ENCODE measurements around the gene ZNRF3. TPM values are rescaled to one million over a fixed set of nuclear protein-coding genes. Genes with fewer than 3 reads are reported as not detected.
"Not testable (repeated sequence)": the region's sequence is repeated elsewhere in the genome, so short reads cannot be mapped to it uniquely, and the experiment has no call there.

ZNRF3 gene
- total RNA-seq, 1 donor from 2014 or later: 7.7 TPM

- peak; percentile 33 for DNase-seq (ENCODE audit: low spot score)
Measured at GRCh38 chr22:28930357-28931007, 47.1 kb downstream of the ZNRF3 start.

DNA sequence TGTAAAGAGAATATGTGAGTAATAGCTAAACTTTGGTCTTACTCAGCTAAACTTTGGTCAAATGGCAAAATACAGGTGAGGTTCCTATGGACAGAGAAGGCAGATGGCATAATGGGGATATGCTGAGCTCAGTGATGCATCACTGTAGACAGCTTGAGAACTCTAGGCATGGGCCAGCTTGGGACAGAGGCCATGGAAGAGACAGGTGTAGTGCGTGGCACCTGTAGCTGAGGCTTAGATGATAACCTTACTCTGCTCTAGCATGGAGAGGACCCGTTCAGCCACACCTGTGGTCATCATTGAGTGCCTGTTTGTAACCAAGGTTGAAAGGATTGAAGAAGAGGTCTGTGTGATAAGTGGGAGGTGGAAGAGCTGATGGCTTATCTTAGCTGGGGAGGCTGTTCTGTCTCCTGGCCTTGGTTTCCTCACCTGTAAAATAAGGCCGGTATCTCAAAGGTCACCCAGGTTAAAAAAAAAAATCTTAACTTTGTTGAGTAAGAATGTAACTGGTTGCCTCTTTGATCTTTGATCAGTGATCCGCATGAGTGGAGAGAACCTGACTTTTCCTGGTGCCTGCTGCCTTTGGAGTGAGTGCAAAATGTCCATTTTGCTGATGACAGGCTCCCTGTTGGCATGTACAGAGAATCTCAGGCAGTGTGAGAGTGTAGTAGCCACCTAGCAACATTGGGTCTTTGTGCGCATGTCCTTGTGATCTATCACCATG is 48.6 kb downstream of the ZNRF3 start:
- DNase-seq (ENCODE audit: low spot score): no peak

GRCh38 chr22:28933321-28933720 is 49.9 kb downstream of the ZNRF3 start:
- no peak for DNase-seq (ENCODE audit: low spot score)

- no peak for DNase-seq (ENCODE audit: low spot score)
Measured at GRCh38 chr22:28934026-28934425, 50.7 kb downstream of the ZNRF3 start.

DNA sequence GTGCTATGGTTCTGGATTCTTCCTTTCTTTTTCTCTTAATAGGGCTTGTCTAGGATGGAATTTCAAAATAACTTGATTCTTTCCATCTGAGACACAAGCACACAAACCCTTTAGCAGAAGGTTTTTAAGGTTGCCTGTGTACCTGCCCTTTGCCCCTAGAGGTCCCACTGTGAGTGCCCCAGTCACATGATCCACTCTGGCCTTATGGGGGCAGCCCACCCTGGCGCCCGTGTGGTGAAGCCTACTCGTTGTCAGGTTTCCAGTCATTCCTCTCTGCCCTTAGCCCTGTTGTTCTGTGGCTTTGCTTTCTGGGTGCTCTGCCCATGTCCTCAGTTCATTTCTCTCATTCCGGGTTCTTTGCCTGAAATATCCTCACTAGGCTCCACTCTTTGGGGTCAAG is 51.8 kb downstream of the ZNRF3 start:
- DNase-seq (ENCODE audit: low spot score): no peak

GRCh38 chr22:28935713-28936112 is 52.3 kb downstream of the ZNRF3 start:
- no peak for DNase-seq (ENCODE audit: low spot score)

DNA sequence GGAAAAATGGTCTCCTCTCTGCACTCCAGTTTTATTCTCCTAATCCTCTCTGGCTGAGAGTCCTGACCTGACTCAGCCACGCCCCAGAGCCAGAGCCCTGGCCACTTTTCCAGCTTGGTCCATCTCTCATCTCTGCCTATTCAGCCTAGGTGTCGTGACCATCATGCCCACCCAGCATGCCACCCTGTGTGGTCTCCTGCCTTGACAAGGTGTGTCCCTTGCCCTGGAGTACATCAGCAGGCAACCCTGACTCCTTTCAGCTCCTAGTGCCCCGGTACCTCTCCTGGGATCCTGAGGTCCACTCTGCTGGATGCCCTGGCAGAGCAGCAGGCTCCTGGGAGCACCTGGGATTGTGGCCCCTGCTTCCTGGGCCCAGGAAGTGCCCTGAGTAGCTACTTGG is 52.8 kb downstream of the ZNRF3 start:
- DNase-seq (ENCODE audit: low spot score): no peak

DNA sequence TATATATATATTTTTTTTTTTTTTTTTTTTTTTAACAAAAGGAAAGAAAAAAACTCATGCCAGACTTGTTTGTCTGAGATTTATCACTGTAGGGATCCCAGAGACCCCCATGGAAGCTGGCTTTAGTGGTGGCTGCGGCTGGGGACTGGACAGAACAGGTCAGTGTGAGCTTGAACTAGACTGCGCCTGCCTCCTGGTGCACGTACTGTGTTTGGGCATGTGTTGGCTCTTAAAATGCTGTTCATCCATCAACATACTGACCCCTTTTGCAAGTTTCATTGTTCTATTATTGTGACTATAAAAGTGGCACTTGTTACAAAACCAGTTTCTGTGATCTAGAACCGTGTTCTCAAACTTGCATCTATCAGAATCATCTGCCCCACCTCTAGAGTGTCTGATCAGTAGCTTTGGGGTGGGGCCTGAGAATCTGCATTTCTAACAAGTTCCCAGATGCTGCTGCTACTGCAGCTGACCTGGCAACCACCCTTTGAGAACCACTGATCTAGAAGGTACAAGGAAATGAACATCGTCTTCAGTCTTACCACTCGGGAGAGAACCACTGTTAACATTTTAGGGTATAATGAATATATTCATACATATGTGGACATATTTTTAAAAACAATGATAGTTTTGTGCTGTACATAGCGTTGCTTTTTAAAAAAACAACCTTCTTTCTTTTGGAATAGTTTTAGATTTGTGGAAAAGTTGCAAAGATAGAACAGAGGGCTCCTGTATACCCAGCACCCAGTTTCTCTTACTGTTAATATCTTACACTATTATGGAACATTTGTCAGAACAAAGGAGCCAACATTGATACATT is 54.0 kb downstream of the ZNRF3 start:
- DNase-seq (ENCODE audit: low spot score): no peak

DNA sequence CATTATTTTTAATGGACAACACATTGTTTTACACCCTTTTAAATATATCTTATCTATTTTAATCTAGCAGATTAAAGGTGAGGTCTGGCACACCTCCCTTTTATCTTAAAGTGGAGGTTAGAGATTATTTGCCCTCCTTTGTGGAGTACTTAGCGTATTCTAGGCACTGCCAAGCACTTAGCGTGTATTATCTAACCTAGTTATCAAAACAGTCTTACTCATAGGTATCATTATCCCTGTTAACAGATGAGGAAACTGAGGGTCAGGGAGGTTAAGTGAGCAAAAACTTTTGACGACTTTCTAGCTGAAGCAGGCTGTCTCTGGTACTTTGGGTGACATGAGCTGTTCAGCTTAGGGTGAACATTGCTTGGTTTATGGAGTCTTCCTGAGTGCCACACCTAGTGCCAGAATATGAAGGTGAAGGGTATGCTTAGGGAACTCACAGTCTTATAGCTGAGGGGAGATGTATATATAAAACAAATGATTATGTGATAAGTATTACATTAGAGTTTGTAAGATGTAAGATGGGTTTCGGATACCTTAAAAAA is 55.0 kb downstream of the ZNRF3 start:
- DNase-seq (ENCODE audit: low spot score): no peak

DNA sequence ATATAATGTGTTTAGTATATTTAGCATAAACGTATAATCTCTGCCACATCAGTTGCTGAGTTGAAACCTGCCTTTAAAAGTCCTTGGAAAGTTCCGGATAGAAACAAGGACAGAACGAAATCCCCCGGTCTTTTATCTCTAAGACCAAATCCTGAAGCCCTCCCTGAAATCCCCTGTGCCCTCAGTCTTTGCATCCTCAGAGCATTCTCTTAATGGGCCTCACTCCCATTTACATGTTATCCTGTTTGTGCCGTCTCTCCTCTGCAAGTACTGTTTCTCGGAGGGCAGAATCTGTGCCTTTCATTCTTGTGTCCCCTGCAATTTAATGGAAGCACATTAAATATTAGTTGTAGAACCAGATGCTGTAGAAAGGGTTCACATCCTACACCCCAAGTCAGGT is 56.0 kb downstream of the ZNRF3 start:
- DNase-seq (ENCODE audit: low spot score): no peak

- no peak for DNase-seq (ENCODE audit: low spot score)
Measured at GRCh38 chr22:28939932-28940331, 56.6 kb downstream of the ZNRF3 start.

GRCh38 chr22:28940441-28940840 is 57.1 kb downstream of the ZNRF3 start:
- DNase-seq (ENCODE audit: low spot score): no peak

DNA sequence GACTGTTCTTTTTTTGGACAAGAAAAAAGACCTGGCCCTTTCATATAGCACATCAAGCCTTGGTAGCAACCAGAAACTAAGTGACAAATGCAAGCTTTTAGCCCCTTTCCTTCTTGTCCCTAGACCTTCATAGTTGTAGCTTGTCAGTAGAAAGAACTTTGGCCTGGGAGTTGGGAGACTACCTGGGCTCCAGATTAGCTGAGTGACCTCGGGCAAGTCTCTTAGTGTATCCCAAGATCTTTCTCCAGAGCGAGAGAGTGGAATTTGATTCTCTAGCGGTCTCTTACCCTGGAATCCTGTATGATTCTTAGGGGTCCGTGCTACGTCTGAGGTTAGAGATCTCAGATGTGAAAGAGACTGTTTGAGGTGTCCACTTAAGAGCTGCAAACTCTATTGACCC is 59.0 kb downstream of the ZNRF3 start:
- no peak for DNase-seq (ENCODE audit: low spot score)

- DNase-seq (ENCODE audit: low spot score): no peak
Measured at GRCh38 chr22:28942801-28943500, 59.6 kb downstream of the ZNRF3 start.

GRCh38 chr22:28943501-28943879 is 60.1 kb downstream of the ZNRF3 start:
- no peak for DNase-seq (ENCODE audit: low spot score)

DNA sequence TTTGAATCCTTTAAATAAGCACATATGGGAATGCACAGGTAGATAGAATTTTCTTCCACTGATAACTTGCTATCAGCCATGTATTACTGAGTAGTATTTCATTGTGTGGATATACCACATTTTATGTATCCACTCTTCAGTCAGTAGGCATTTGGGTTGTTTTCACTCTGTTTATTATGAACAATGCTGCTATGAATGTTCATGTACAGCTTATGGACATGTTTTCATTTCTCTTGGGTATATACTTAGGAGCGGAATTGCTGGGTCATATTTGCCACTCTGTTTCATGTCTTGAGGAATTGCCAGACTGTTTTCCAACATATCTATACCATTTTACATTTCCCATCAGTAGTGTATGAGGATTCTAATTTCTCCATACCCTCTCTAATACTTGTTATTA is 63.8 kb downstream of the ZNRF3 start:
- DNase-seq (ENCODE audit: low spot score): no peak

- DNase-seq (ENCODE audit: low spot score): no peak
Measured at GRCh38 chr22:28948424-28948823, 65.1 kb downstream of the ZNRF3 start.

DNA sequence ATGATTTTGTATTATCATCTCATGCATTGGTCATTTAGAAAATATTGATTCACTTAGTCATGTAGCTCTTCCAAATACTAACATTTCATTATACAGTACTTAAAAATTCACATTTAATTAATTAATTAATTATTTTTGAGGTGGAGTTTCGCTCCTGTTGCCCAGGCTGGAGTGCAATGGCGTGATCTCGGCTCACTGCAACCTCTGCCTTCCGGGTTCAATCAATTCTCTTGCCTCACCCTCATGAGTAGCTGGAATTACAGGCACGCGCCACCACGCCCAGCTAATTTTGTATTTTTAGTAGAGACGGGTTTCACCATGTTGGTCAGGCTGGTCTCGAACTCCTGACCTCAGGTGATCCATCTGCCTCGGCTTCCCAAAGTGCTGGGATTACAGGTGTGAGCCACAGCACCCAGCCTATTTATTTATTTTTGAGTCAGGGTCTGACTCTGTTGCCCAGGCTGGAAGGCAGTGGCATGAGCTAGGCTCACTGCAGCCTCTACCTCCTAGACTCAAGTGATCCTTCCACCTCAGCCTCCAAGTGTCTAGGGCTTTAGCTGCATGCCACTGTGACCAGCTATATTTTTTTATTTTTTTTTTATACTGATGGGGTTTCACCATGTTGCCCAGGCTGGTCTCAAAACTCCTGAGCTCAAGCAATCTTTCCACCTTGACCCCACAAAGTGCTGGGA is 65.6 kb downstream of the ZNRF3 start:
- not testable (repeated sequence) for DNase-seq (ENCODE audit: low spot score)

GRCh38 chr22:28949788-28950187 is 66.4 kb downstream of the ZNRF3 start:
- no peak for DNase-seq (ENCODE audit: low spot score)

- no peak for DNase-seq (ENCODE audit: low spot score)
Measured at GRCh38 chr22:28950617-28951411, 67.4 kb downstream of the ZNRF3 start.

Measured in umbilical cord (tissue), 2 donors.